B cell (primary cell): ENCODE data around the gene CASZ1.

Source experiments
- EZH2 ChIP-seq: IDR thresholded peaks from 2 replicates; pipeline ENCODE4 v1.6.1; 2012; ENCODE audit warnings: borderline replicate concordance, low read depth, mild to moderate bottlenecking, moderate library complexity, low read length; ENCODE audit not compliant: insufficient read depth, poor library complexity, severe bottlenecking
- TF ChIP-seq, protein P1 (sequence below): fragments of 200-600 bp; IDR thresholded peaks from one replicate; pipeline ENCODE4 v1.8.0; 2022; ENCODE audit warnings: antibody characterized with exemption, mild to moderate bottlenecking

- no peak for TF ChIP-seq EZH2
- TF ChIP-seq, protein P1, sequence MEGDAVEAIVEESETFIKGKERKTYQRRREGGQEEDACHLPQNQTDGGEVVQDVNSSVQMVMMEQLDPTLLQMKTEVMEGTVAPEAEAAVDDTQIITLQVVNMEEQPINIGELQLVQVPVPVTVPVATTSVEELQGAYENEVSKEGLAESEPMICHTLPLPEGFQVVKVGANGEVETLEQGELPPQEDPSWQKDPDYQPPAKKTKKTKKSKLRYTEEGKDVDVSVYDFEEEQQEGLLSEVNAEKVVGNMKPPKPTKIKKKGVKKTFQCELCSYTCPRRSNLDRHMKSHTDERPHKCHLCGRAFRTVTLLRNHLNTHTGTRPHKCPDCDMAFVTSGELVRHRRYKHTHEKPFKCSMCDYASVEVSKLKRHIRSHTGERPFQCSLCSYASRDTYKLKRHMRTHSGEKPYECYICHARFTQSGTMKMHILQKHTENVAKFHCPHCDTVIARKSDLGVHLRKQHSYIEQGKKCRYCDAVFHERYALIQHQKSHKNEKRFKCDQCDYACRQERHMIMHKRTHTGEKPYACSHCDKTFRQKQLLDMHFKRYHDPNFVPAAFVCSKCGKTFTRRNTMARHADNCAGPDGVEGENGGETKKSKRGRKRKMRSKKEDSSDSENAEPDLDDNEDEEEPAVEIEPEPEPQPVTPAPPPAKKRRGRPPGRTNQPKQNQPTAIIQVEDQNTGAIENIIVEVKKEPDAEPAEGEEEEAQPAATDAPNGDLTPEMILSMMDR, result no peak
Measured at GRCh38 chr1:10724511-10724910, 71.9 kb downstream of the CASZ1 start.
